GM15510 (cell line): ENCODE measurements around the gene ACYP1.

Experiments
- POLR2A ChIP-seq: IDR thresholded peaks from 3 replicates; pipeline ENCODE4 v1.6.1; 2011; ENCODE audit warnings: borderline replicate concordance; ENCODE audit not compliant: insufficient read length; ENCODE audit errors: extremely low read depth

The ACYP1 gene

GRCh38 chr14:75051556-75051899, 12.3 kb downstream of the ACYP1 start:
- TF ChIP-seq POLR2A: no peak

GRCh38 chr14:75050852-75051555, 12.8 kb downstream of the ACYP1 start, which contains the start of gene MLH3:
MLH3 (minus strand) TSS chr14:75051467; CDS start chr14:75049655, 1,812 bp downstream.
- TF ChIP-seq POLR2A: peak; percentile 76

- TF ChIP-seq POLR2A: no peak
Measured at GRCh38 chr14:75049731-75050201, 14.1 kb downstream of the ACYP1 start.

- TF ChIP-seq POLR2A: no peak
Measured at GRCh38 chr14:75049136-75049535, 14.7 kb downstream of the ACYP1 start.

- no peak for TF ChIP-seq POLR2A
Measured at GRCh38 chr14:75048101-75048500, 15.7 kb downstream of the ACYP1 start.

GRCh38 chr14:75047506-75047905, 16.3 kb downstream of the ACYP1 start:
- TF ChIP-seq POLR2A: no peak

GRCh38 chr14:75046899-75047298, 16.9 kb downstream of the ACYP1 start:
- no peak for TF ChIP-seq POLR2A

GRCh38 chr14:75046275-75046674, 17.5 kb downstream of the ACYP1 start:
- TF ChIP-seq POLR2A: no peak

GRCh38 chr14:75044752-75045151, 19.1 kb downstream of the ACYP1 start:
- no peak for TF ChIP-seq POLR2A

GRCh38 chr14:75044322-75044721, 19.5 kb downstream of the ACYP1 start:
- no peak for TF ChIP-seq POLR2A

GRCh38 chr14:75042035-75042434, 21.8 kb downstream of the ACYP1 start:
- TF ChIP-seq POLR2A: no peak

- no peak for TF ChIP-seq POLR2A
Measured at GRCh38 chr14:75041613-75042012, 22.2 kb downstream of the ACYP1 start.

- TF ChIP-seq POLR2A: no peak
Measured at GRCh38 chr14:75040959-75041358, 22.9 kb downstream of the ACYP1 start.

- no peak for TF ChIP-seq POLR2A
Measured at GRCh38 chr14:75040507-75040906, 23.3 kb downstream of the ACYP1 start.

GRCh38 chr14:75032939-75033338, 30.9 kb downstream of the ACYP1 start:
- no peak for TF ChIP-seq POLR2A

- no peak for TF ChIP-seq POLR2A
Measured at GRCh38 chr14:75030147-75030546, 33.7 kb downstream of the ACYP1 start.
